HG02763 (cell line): ENCODE results near the gene NELFA.
"Not testable (repeated sequence)": the region's sequence is repeated elsewhere in the genome, so short reads cannot be mapped to it uniquely, and the experiment has no call there.

Source experiments
- ATAC-seq: cut with Tn5 transposase; IDR thresholded peaks from one replicate; pipeline ENCODE4 v1.9.1; 2021; ENCODE audit warnings: mild to moderate bottlenecking, moderate library complexity; ENCODE audit not compliant: unreplicated experiment

The NELFA gene

GRCh38 chr4:2041239-2042130 lies 32.7 kb upstream of the NELFA start:
- ATAC-seq = peak; percentile 46

- ATAC-seq = no peak
Measured at GRCh38 chr4:2040391-2041238, 31.8 kb upstream of the NELFA start.

DNA sequence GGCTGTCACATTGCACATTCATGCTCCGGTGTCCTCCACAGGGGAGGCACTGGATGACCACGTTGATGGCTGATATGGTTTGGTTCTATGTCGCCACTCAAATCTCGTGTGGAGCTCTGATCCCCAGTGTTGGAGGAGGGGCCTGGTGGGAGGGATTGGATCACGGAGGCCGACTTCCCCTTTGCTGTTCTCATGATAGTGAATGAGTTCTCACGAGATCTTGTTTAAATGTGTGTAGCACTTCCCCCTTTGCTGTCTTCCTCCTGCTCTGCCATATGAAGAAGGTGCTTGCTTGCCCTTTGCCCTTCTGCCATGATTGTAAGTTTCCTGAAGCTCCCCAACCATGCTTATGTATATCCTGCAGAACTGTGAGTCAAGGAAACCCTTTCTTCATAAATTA lies 28.1 kb upstream of the NELFA start:
- ATAC-seq = no peak

DNA sequence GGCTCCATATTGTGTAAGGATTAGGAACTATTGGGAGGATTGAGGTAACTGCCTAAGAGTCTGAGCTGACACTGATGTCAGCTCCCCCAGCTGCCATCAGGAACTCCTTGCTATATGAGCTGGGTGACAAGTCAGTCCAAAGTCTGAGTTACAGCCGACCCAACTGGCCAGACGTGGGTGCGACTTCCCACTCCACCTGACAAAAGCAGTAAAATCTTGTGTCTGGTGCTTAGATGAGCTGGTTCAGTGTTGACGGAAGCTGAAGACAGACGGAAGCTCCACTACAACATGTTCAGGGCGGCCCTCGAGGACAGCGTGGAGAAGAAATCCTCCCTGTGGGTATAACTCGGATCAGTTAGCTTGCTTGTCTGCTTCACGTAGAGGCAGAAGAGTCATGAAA lies 27.6 kb upstream of the NELFA start:
- no peak for ATAC-seq

GRCh38 chr4:2031161-2031560 lies 22.4 kb upstream of the NELFA start:
- not testable (repeated sequence) for ATAC-seq

GRCh38 chr4:2027120-2027519 lies 18.3 kb upstream of the NELFA start:
- ATAC-seq = not testable (repeated sequence)

DNA sequence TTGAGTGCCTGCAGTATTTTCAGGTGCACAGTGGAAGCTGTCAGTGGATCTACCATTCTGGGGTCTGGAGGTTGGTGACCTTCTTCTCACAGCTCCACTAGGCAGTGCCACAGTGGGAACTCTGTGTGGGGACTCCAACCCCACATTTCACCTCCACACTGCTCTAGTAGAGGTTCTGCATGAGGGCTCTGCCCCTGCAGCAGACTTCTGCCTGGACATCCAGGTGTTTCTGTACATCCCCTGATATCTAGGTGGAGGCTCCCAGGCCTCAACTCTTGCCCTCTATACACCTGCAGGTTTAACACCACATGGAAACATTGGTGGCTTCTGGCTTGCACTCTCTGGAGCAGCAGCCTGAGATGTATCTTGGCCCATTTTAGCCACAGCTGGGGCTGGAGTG lies 17.0 kb upstream of the NELFA start:
- no peak for ATAC-seq

DNA sequence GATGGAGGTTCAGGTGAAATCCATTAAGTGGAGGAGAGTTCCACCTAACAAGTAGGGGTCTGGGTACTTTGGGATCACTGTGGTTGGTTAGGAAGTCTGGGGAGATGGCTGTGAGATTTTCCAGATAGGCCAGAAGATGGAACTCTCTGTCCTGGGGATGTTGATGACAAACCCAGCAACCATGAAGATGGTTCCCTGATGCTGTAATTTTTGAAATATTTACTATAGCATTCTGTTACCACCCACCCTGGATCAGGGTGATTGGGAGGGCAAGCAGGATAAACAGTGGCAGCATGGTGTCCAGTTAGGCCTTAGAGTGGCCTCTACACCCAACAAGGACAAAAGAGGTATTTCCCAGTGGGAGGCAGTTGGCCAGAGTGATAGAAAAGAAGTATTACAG lies 15.9 kb upstream of the NELFA start:
- no peak for ATAC-seq

DNA sequence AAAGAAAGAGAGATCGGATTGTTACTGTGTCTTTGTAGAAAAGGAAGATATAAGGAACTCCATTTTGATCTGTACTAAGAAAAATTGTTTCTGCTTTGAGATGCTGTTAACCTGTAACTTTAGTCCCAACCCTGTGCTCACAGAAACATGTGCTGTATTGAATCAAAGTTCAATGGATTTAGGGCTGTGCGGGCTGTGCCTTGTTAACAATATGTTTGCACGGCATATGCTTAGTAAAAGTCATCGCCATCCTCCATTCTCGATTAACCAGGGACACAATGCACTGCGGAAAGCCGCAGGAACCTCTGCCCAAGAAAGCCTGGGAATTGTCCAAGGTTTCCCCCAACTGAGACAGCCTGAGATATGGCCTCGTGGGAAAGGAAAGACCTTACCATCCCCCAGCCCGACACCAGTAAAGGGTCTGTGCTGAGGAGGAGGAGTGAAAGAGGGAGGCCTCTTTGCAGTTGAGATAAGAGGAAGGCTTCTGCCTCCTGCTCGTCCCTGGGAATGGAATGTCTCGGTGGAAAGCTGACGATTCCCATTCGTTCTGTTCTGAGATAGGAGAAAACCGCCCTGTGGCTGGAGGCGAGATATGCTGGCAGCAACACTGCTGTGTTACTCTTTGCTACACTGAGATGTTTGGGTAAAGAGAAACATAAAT lies 12.7 kb upstream of the NELFA start:
- ATAC-seq = not testable (repeated sequence)

DNA sequence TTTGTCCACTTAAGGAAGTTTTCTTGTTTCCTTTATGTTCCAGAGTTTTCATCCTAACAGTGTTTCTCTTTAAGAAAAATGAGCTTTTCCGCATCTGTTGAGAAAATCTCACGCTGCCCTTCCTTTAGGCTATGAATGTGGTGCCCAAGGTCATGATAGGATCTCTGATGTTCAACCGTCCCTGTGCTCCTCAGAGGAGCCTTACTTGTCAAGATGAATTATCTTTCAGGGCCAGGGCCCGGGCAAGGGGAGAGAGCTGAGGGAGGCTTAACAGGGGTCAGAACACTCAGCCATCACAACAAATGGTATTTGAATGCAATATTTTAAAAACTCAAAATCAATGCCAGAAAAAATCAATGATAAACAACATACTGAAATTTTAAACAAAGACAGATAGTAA lies 6.2 kb upstream of the NELFA start:
- no peak for ATAC-seq

GRCh38 chr4:2011583-2011982 lies 2.8 kb upstream of the NELFA start:
- ATAC-seq = no peak

DNA sequence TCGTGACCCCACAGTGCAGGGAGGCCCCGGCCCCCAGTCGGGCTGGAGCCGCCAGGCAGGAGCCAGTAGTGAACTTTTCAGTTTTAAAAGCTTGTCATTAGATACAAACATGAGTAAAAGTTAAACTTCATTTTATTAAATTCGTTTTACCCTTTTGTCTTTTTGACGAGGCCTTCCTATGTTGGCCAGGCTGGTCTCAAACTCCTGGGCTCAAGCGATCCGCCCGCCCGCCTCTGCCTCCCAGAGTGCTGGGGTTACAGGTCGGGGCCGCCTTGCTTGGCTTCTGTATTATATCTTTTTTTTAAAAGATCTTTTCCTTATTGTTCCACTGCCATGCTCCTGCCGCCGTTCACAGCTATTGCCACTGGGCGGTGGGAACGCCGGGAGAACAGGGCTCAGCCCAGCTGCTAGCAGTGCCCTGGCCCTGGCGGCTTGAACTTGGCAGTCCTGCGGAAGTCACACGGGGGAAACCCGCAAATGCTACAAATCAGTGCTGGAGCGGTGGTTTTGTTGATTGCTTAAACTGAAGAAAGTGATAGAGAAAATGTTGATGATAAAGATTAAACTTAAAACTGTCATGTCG lies 968 bp upstream of the NELFA start:
- no peak for ATAC-seq

GRCh38 chr4:2008671-2008920 lies 178 bp downstream of the NELFA start:
- ATAC-seq = no peak

DNA sequence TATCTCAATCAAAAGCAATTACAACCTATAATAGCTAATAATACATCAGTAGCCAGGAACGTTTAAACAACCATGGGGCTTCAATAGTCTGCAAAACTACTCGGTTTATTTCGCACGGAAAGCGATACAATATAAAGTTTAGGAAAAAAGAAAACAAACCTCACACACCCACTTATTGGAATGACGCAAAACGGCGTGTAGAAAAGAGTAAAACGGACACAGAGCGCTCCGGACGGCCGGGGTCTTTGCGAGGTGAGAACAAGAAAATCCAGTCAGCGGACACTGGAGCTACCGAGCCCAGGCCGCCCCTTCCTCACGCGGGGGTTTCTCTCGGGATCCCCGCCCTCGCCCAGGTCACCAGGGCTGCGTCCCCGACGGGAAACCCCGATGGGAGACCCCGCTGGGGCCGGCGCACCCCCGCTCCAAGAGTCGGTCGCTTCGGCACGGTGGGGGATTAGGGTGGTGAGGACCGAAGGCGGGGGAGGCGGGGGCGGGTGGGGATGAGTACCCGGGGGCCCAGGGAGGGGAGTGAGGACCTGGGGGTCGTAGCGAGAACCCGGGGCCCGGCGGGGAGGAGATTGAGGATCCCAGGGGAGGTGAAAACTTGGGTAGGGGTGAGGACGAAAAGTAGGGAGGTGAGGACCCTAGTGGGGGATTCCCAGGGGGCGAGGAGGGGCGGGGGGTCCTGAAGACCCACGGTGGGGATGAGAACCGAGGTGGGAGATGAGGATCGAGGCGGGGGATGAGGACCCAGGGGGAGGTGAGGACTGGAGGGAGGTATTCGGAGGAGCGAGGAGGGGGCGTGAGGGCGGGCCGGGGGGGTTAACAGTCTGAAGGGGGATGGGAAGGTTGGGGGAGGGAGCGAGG lies 737 bp downstream of the NELFA start:
- no peak for ATAC-seq

GRCh38 chr4:2006956-2007653 lies 1.7 kb downstream of the NELFA start:
- ATAC-seq = no peak

DNA sequence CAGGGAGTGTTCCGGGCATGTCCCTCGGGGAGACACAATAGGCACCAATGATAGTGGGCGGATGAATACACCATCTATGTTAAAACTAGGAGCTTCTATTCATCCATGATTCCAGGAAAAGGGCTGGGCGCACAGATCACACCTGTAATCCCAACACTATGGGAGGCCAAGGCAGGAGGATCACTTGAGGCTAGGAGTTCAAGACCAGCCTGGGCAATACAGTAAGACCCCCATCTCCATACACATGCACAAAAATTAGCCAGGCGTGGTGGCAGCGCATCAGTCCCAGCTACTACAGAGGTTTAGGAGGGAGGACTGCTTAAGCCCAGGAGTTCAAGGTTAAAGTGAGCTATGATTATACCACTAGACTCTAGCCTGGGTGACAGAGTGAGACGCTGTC lies 2.4 kb downstream of the NELFA start:
- ATAC-seq = no peak

DNA sequence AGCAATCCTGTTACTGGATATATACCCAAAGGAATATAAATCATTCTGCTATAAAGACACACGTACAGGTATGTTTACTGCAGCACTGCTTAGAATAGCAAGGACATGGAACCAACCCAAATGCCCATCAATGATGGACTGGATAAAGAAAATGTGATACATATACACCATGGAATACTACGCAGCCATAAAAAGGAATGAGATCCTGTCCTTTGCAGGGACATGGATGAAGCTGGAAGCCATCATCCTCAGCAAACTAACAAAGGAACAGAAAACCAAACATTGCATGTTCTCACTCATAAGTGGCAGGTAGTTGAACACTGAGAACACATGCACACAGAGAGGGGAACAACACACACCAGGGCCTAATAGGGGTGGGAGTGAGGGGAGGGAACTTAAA lies 5.4 kb downstream of the NELFA start:
- not testable (repeated sequence) for ATAC-seq

DNA sequence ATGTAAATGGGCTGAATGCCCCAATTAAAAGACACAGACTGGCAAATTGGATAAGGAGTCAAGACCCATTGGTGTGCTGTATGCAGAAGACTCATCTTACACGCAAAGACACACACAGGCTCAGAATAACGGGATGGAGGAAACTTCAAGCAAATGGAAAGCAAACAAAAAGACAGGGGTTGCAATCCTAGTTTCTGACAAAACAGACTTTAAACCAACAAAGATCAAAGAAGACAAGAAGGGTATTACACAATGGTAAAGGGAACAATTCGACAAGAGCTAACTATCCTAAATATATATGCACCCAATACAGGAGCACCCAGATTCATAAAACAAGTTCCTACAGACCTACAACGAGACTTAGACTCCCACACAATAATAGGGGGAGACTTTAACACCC lies 9.5 kb downstream of the NELFA start:
- not testable (repeated sequence) for ATAC-seq

DNA sequence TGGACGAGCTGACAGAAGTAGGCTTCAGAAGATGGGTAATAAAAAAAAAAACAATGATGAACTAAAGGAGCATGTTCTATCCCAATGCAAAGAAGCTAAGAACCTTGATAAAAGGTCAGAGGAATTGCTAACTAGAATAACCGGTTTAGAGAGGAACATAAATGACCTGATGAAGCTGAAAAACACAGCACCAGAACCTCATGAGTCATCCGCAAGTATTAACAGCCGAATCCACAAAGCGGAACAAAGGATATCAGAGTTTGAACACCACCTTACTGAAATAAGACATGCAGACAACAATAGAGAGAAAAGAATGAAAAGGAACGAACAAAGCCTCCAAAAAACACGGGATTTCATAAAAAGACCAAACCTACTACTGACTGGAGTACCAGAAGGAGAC lies 10.5 kb downstream of the NELFA start:
- no peak for ATAC-seq

DNA sequence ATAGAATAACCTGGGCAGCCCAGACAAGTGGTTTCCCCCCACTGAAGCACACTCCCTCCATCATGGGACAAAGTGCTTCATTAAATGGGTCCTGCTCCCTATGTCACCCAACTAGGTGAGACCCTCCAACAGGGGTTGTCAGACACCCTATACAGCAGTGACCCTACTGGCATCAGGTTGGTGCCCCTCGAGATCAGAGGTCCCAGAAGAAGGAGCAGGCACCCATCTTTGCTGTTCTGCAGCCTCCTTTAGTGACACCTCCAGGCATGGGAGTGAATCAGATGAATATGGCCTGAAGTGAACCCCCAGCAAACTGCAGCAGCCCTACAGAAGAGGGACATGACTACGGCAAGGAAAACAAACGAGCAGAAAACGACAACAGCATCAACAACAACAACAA lies 11.1 kb downstream of the NELFA start:
- no peak for ATAC-seq
